ENCODE results near the gene KLF15. TPM values are rescaled to one million over a fixed set of nuclear protein-coding genes. Genes with fewer than 3 reads are reported as not detected.

Gene KLF15
- total RNA-seq, 1 donor from 2014 or later = 0.74 TPM

- peaks cover 3% of the 10 kb centered on the region for H3K4me1 Mint-ChIP-seq (ENCODE audit: low read depth, unreplicated experiment)
- no peak overlapping the region for H3K4me3 Mint-ChIP-seq (ENCODE audit: unreplicated experiment)
- no peak overlapping the region for H3K27ac Mint-ChIP-seq (ENCODE audit: unreplicated experiment)
Observed at GRCh38 chr3:126373682-126374601, 16.7 kb upstream of the KLF15 start.

GRCh38 chr3:126373146-126373613, 16.0 kb upstream of the KLF15 start:
- Mint-ChIP-seq H3K36me3 (ENCODE audit: unreplicated experiment) (peaks cover 6% of the 10 kb centered on the region), H3K9me3 (ENCODE audit: unreplicated experiment) (peaks cover 5% of the 10 kb centered on the region), H3K4me1 (ENCODE audit: low read depth, unreplicated experiment) (peaks cover 3% of the 10 kb centered on the region), H3K27me3 (ENCODE audit: unreplicated experiment) (peaks cover 4% of the 10 kb centered on the region), H3K27ac (ENCODE audit: unreplicated experiment) (no peak overlapping the region), H3K4me3 (ENCODE audit: unreplicated experiment) (no peak overlapping the region)
- no peak for TF ChIP-seq CTCF (IDR thresholded peaks at IDR 0.05; ENCODE audit: partially characterized antibody, unreplicated experiment)
- no peak for DNase-seq

More at GRCh38 chr3:126373682-126374601, 16.7 kb upstream of the KLF15 start:
- Mint-ChIP-seq H3K9me3 (ENCODE audit: unreplicated experiment) (peaks cover 5% of the 10 kb centered on the region), H3K36me3 (ENCODE audit: unreplicated experiment) (peaks cover 6% of the 10 kb centered on the region), H3K27me3 (ENCODE audit: unreplicated experiment) (peaks cover 4% of the 10 kb centered on the region)
- DNase-seq = peak; percentile 11
- TF ChIP-seq CTCF (IDR thresholded peaks at IDR 0.05; ENCODE audit: partially characterized antibody, unreplicated experiment) = no peak

- no peak for TF ChIP-seq CTCF (IDR thresholded peaks at IDR 0.05; ENCODE audit: partially characterized antibody, unreplicated experiment)
- DNase-seq = no peak
Observed at GRCh38 chr3:126372413-126373145, 15.4 kb upstream of the KLF15 start.

GRCh38 chr3:126371096-126371705, 14.0 kb upstream of the KLF15 start:
- H3K4me3 Mint-ChIP-seq (ENCODE audit: unreplicated experiment) = no peak overlapping the region
- H3K9me3 Mint-ChIP-seq (ENCODE audit: unreplicated experiment) = peaks cover 4% of the 10 kb centered on the region
- peaks cover 4% of the 10 kb centered on the region for H3K27me3 Mint-ChIP-seq (ENCODE audit: unreplicated experiment)
- TF ChIP-seq CTCF (IDR thresholded peaks at IDR 0.05; ENCODE audit: partially characterized antibody, unreplicated experiment) = no peak
- no peak overlapping the region for H3K27ac Mint-ChIP-seq (ENCODE audit: unreplicated experiment)
- peaks cover 5% of the 10 kb centered on the region for H3K4me1 Mint-ChIP-seq (ENCODE audit: low read depth, unreplicated experiment)
- peaks cover 6% of the 10 kb centered on the region for H3K36me3 Mint-ChIP-seq (ENCODE audit: unreplicated experiment)
- DNase-seq = no peak

More at GRCh38 chr3:126372413-126373145, 15.4 kb upstream of the KLF15 start:
- Mint-ChIP-seq H3K27ac (ENCODE audit: unreplicated experiment) (no peak overlapping the region), H3K36me3 (ENCODE audit: unreplicated experiment) (peaks cover 6% of the 10 kb centered on the region), H3K4me3 (ENCODE audit: unreplicated experiment) (no peak overlapping the region), H3K4me1 (ENCODE audit: low read depth, unreplicated experiment) (peaks cover 3% of the 10 kb centered on the region), H3K9me3 (ENCODE audit: unreplicated experiment) (peaks cover 5% of the 10 kb centered on the region), H3K27me3 (ENCODE audit: unreplicated experiment) (peaks cover 4% of the 10 kb centered on the region)
